ENCODE data around the gene LRIT1.

Gene LRIT1

GRCh38 chr10:84193327-84193726 is 48.0 kb downstream of the LRIT1 start:
- DNase-seq (ENCODE audit: low read depth): no peak

- DNase-seq (ENCODE audit: low read depth): no peak
Observed at GRCh38 chr10:84191106-84191505, 50.2 kb downstream of the LRIT1 start.

GRCh38 chr10:84190621-84191020 is 50.7 kb downstream of the LRIT1 start:
- DNase-seq (ENCODE audit: low read depth): no peak

- DNase-seq (ENCODE audit: low read depth): no peak
Observed at GRCh38 chr10:84188815-84189214, 52.5 kb downstream of the LRIT1 start.

- DNase-seq (ENCODE audit: low read depth): no peak
Observed at GRCh38 chr10:84185526-84186175, 55.7 kb downstream of the LRIT1 start.

GRCh38 chr10:84184517-84184916 is 56.8 kb downstream of the LRIT1 start:
- no peak for DNase-seq (ENCODE audit: low read depth)

- DNase-seq (ENCODE audit: low read depth): no peak
Observed at GRCh38 chr10:84181631-84182030, 59.7 kb downstream of the LRIT1 start.
